ENCODE data around the gene AGBL4.

AGBL4 gene

DNA sequence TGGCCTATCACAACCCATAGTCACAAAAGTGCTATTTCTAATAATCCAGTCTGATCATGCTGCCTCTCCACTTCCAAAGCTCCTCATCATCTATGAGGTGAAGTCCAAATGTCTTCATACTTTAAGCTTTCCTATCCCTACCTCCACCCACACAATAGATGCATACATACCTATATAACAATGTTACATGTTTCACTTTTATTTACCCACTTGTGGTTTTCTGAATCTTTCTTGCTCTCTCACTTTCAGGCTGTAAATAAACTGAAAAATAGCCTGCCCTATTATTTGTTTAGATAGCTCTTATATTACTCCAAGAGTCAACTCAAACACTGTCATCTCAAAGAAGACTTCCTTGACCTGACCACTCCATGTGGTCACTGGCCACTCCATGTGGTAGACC, 840.3 kb downstream of the AGBL4 start:
- DNase-seq (ENCODE audit: low spot score), result no peak

DNA sequence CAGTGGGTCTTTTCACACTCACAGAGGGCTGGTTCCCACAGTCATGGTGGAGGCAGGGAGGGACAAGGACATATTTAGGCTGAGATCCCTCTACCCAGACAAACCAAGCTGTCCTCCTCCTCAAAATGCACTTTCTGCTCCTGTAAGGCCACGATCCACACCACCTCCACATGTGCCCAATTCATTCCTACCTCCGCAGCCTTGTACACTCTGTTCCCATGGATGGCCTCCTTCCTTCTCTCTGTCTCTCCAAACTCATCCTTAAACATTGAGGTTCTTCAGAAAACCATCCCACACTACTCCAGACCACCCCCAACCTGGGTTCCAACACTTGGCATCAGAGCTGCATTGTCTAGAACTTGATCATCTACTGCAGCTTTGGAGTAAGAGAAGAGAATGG, 842.7 kb downstream of the AGBL4 start:
- no peak for DNase-seq (ENCODE audit: low spot score)

DNA sequence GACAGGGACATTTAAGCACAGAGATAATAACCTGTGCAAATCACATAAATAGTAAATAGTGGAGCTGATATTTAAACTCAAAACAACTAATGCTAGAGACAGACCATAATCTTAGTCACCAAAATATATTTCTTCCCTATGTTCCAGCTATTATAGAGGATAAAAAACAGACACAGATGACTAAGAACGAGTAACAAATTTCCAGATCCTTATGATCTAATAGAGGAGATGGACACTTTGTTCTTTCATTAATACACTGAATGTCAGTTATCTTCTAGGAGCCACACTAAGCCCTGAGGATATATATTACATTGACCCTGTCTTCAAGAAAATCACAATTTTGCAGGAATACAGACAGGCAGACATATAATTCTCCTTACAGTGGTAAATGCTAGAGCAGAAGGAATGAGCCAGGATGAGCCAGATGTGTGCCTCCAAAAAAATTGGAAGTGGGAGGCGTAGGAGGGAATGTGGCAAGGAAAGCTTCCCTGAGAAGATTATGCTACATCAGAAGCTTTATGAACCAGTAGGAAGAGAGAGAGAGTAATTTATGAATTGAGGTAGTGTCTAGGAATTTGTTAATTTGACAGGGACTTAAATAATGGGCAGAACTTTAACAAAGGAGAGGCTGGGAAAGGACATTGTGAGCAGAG, 851.7 kb downstream of the AGBL4 start:
- no peak for DNase-seq (ENCODE audit: low spot score)

DNA sequence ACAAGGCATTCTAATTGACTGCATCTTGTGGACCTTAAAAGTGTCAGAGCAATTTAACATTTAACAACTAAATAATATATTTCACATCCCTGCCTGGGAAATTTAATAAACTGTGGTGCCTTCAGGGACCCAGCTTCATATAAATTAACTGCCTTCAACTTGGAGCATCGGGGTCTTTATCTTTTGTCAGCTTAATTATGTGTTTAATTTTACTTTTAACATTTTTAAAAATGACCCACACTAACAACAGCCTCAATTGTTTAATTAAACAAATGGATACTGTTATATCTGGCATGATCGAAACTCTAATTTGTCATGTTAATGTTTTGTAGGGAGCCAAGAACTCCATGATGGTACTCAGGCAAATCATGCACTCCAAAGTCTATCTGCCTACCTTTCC, 857.7 kb downstream of the AGBL4 start:
- DNase-seq (ENCODE audit: low spot score), result no peak

DNA sequence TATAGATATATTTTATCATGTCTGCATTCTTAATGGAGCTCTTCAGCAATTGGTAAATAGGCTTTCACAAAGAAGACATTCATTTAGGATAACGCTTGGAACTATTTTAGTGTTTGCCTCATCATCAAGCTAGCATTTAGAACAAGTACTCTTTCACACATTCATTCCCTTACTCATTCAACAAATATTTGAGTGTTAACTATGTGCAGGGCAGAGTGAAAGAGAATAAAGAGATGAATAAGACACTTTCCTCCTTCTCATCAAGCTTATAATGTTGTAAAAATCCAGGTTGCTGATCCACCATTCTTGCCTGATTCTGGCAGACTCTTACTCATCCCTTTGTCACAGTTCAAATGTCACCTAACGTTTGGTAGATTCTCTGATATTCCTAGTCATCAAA, 860.7 kb downstream of the AGBL4 start:
- peak; percentile 77 for DNase-seq (ENCODE audit: low spot score)

DNA sequence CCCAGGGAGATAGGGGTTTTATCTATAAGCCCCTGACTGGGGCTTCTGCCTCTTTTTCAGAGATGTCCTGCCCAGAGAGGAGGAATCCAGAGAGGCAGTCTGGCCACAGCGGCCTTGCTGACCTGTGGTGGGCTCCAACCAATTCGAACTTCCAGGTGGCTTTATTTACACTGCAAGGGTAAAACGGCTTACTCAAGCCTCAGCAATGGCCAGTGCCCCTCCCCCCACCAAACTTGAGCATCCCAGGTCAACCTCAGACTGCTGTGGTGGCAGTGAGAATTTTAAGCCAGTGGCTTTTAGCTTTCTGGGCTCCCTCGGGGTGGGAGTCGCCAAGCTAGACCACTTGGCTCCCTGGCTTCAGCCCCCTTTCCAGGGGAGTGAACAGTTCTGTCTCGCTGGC, 863.1 kb downstream of the AGBL4 start:
- DNase-seq (ENCODE audit: low spot score), result no peak

DNA sequence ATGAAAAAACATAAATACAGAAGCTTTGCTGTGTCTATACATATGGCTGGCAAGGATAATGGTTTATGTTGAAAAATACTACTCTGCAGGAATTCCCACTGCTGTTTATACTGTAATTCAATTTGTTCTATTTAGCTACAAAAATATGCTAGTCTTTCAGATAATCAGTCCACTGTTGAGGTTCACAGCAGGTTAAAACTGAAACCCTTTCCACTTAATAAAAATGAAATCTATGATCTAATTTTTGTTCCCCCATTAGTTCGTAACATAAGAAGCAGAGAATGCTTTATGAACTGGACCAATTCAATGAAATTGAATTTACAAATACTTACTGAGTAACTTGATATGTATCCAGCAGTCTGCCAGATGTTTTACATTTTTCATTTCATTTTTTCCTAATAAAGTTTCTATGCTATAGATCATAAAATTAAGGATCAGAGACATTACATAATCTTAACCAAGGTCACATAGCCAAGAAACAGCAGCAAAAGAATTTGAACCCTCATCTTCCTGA, 887.0 kb downstream of the AGBL4 start:
- no peak for DNase-seq (ENCODE audit: low spot score)

DNA sequence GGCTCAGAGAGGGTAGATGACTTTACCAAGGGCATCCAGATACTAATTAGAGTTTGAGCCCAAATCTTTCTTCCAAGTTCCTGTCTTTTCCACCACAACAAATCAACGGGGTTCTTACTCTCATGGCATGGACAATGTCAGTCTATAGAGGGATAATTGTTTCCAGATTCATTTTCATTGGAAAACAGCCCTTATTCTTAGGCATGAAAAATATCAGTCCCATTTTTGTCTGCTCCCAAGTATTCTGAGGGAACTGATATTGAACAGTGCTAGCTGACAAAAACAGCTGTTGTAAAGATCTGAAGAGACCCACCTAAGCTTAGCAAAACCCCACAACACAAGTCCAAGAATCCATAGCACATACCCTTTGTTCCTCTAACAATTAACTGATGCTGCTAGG, 898.0 kb downstream of the AGBL4 start:
- no peak for DNase-seq (ENCODE audit: low spot score)

DNA sequence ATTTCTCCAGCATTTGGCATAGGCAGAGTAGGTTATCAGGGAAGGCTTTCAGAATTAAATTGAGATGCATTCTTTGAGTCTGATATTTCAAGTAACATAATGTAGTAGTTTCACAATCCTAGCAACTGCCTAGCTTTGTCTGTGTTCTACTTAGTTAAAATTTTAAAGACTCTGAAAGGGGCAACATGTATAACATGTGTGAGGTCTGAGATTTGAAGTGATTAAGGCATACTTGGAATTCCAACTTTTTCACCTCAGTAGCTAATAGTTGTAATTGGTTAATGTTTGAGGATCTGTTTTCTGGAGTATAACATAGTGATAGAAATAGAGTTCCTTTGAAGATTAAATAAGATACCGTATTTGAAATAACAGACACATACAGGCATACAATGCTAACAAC, 911.8 kb downstream of the AGBL4 start:
- no peak for DNase-seq (ENCODE audit: low spot score)

DNA sequence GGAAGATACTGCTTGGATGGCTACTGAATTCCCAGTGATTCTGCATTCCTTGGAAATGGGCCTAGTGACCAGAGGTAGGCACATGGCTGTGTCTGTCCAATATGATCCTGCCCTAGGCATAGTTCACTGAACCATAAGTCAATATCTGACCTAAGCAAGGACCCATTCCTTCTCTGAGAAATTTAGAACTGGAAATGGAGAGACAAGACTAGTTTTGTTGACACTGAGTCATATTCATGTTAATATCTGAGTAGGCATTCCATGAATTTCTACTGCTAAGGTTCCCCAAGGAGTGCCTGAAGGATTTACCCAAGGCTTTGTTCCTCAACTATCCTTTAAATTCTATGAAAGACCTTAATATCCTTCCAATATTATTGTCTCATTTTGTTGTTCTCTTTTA, 917.3 kb downstream of the AGBL4 start:
- DNase-seq (ENCODE audit: low spot score), result no peak

DNA sequence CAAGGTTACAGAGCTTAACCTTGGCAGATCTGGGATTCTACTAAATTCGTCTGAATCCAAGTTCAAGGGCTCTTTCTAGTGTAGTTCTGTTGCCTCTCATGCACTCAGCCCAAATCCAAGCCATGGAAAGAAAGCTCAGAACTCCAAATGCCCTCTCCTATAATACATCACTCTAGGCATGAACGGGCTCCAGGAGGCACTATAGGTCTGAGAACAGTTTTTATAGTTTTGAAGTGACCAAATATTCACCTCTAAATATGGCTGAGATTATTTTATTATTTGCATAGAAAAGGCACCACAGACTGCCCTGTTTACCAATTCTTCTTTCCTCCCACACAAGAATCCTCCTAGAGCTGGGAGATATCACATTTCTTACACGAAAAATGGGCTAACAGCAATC, 919.2 kb downstream of the AGBL4 start:
- peak; percentile 5 for DNase-seq (ENCODE audit: low spot score)

DNA sequence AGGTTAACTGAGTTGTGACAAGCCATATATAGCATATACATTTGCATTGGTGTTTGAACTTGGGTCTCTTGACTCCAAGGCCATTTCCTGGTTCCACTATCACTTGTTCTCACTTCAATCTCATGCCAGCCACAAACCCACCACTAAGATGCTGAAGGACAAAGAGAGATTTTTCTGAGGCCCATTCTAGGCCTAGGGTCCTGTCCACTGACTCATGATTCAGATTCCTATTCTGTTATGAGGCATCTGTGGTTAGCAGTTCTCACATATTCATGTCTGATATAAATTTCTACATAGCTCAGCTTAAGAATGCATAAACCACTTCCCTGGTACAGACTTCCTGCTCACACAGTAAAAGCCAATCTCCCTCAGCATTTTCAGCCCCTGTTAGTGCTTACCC, 921.0 kb downstream of the AGBL4 start:
- no peak for DNase-seq (ENCODE audit: low spot score)

DNA sequence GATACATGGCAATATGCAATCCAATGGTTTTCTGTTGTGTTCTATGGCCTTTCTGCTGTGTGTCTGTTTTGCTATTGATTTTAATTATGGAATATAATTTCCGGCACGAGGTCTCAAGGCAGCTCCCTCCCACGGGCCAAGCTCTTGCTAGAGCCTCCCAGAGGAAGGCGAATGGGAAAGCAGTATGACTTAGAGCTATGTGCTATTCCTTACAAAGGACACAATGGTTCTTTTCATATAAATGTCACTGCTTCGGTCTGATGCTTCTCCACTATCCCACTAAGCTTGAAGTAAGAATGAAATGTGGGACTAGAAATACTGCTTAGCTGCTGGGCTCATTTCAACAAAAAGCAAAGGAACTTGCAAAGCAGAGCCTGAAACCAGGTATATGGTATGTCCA, 924.9 kb downstream of the AGBL4 start:
- DNase-seq (ENCODE audit: low spot score), result peak; percentile 32

DNA sequence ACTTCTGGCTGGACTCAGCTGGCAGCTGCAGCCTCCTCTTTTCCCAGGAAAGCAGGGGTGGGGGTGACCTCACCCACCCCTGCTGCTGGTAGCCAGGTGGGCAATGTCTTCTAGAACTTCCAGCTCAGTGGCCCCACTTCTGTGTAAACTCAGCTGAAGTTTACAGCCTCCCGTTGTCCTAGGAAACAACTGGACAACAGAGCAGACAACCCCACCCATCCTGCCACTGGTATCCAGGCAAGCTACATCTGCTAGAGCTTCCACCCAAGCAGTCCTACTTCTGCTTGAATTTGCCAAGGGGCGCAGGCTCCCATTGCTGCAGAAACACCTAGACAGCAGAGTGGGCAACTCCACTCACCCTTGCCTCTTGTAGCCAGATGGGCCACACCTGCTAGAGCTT, 937.4 kb downstream of the AGBL4 start:
- no peak for DNase-seq (ENCODE audit: low spot score)

DNA sequence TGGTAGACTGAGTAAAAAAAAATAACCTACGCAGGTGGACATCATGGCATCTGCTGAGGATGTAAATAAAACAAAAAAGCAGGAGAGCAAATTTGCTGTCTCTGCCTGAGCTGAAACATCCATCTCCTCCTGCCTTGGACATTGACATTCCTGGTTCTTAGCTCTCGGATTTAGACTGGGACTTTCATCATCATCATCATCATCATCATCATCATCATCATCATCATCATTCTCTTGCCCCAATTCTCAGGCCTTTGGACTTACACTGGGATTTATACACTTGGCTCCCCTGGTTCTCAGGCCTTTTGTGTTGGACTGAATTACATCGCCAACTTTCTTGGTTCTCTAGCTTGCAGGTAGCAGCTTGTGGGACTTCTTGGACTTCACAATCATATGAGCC, 938.7 kb downstream of the AGBL4 start:
- no peak for DNase-seq (ENCODE audit: low spot score)

DNA sequence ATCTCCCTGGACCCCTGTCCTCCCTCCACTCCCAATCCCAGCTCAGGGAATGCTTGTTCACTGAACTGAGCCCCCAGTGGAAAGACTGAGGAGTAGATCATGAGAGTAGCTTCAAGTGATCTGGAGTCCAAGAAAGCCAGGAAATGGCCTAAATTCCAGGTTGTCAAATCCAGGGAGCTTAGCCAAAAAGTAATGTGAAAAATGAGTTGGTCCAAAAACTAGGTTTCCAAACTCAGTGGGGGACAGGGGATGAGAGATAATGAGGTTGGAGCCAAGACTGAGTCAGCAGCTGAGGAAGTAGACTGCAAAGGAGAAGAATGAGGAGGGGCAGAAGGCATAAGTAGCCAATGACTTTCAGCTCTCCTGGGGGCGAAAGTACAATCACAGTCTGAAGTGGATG, 963.0 kb downstream of the AGBL4 start:
- no peak for DNase-seq (ENCODE audit: low spot score)

DNA sequence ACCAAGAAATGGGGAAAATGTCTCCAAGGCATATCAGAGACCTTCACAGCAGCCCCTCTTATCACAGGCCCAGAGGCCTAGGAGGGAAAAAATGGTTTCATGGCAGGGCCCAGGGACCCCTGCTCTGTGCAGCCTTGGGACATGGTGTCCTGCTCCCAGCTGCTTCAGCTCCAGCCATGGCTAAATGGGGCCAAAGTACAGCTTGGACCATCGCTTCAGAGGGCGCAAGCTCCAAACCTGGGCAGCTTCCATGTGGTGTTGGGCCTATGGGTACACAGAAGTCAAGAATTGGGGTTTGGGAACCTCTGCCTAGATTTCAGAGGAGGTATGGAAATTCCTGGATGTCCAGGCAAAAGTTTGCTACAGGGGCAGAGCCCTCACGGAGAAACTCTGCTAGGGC, 964.7 kb downstream of the AGBL4 start:
- DNase-seq (ENCODE audit: low spot score), result no peak

DNA sequence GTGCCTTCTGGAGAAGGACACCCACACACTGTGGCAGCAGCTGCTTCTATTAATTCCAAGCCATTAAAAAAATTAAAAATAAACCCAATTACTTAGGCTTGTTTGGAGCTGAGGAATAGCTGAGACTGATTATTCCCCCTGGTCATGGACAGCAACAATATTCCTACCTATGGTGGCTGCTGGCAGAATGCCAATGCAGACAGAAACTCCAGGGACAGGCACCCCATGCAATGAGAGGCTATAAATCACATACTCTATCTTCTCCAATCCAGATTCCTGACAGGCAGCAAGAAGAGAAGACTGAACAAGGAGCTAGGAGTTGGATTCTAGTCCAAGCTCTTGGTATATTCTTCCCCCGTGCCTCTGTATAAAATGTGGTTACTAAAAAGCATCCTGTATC, 971.7 kb downstream of the AGBL4 start:
- no peak for DNase-seq (ENCODE audit: low spot score)

DNA sequence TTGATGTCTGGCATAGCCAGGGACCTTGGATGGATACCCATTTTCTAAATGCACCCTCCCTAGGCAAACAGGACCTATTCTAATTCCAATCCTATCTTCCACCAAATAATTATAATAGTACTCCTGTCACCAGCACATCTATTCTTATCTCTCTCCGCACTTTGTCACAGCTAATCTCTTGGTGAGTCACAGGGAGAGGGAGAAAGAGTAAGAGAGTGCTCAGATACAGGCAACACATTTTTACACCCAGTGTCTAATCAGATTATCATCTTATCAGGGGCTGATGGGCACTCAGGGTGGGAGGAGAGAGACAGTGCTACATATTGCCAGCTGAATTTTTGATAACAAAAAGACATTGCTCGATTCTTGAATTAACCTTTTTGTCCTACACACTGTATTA, 972.1 kb downstream of the AGBL4 start:
- no peak for DNase-seq (ENCODE audit: low spot score)

DNA sequence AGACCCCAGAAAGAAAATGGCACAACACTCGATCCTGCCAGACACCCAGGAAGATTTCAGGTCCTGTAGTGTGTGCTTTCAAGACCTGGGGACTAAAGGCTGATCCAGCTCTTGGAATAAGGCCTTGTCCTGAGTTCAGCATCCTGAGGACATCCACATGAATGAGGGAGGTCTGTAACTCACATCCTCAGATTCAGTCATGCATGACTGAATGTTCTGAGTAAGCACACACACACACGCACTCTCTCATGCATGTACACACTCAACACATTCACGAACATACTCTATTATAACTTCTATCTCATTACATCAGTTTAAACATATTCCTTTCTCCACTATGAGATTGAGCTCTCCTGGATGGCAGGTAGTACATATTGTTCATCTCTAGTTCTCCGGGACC, 973.7 kb downstream of the AGBL4 start:
- DNase-seq (ENCODE audit: low spot score), result no peak

DNA sequence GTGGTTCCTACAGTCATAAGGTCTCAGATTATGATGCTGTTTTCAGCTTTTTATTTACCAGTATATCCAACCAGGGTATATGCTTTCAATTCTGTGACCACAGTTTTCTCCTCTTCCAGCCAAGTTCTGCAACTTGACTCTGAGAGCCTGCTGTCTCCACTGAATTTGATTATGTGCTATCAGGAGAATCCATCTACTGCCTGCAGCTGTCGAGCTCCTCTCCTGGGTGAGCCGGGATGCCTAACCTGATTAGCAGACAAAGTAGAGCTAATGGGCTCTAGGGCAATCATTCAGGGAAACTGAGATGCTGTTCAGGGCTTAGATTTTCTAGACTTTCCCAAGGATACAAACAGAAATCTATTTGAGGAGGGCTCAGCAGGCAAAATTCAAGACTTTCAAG, 975.6 kb downstream of the AGBL4 start:
- no peak for DNase-seq (ENCODE audit: low spot score)

DNA sequence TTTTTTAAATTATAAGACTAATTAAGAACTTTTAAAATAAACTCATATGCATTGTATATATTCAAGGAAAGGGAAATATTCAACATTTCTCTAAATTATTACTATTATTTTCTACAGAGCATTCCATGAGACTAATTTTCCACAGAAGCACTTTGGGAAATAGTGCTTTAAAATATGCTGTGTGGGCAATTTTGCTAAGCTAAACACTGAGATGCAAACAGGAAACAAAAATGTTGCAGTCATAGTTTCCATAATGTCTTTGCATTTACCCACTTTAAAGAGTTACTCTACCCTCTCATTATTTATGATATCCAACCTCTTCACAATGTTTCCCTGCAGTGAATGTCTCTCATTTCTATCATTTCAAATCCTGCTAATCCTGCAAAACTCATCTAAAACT, 977.4 kb downstream of the AGBL4 start:
- no peak for DNase-seq (ENCODE audit: low spot score)

DNA sequence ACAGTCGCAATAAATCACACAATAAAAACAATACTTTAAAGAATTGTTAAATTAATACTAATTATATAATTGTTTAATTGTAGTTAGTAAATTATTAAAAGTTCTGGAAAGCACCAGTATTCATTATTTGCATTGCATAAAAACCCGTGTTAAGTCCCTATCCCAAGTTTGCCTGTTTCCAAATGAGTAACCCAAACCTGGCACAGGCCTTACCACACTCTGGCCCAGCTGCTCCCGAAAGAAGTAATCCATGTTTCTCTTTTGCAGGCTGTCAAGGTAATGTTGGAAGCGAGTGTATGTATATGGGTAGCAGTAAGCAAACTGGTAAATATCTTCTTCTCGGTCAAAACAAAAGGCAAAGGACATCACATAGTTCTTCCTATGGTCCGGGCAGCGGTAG, 978.4 kb downstream of the AGBL4 start:
- no peak for DNase-seq (ENCODE audit: low spot score)

DNA sequence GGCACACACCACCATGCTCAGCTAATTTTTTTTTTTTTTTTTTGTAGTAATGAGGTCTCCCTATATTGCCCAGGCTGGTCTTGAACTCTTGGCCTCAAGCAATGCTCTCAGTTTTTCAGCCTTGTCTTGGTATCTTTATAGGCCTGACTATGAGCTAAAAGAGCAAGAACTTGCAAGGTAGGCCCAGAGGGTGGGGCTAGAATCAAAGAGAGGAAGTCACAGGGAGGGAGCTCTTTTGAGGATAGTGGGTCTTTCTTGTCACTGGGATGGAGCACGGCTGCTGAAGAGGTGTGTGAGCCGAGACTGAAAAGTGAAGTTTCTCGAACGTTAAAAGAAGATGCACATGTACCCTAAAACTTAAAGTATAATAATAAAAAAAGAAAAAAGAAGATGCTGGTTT, 987.1 kb downstream of the AGBL4 start:
- DNase-seq (ENCODE audit: low spot score), result no peak

DNA sequence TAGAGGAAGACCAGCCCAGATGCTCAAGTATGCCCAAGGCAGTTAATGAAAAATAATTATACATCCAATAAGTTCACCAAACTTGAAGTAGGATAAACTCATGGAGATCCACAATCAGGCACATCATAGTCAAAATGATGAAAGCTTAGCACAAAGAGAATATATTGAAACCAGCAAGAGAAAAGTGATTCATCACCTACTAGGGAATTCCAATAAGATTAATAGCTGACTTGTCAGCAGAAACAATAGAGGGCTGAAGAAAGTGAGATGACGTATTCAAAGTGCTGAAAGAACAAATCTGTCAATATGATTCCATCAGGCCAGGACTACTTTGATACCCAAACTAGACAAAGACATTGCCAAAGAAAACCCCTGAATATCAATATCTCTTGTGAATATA, 995.4 kb downstream of the AGBL4 start:
- DNase-seq (ENCODE audit: low spot score), result no peak
